GM12878 (cell line): Measurements from ENCODE around the gene DIRAS2. TPM values are rescaled to one million over a fixed set of nuclear protein-coding genes. Genes with fewer than 3 reads are reported as not detected.

Source experiments
- ATAC-seq: fragments of 200-7000 bp; cut with Tn5 transposase; 3 replicates; pipeline ENCODE4 v1.9.1; 2020; ENCODE audit warnings: mild to moderate bottlenecking, moderate library complexity
- BruUV-seq: library from RNA; stranded (reverse); fragments of 400-500 nt; replicated peaks from 2 replicates; lab custom pipeline; 2021; lab: Mats Ljungman, UMichigan
- CTCF ChIA-PET: fragments of 300-600 bp; sonication (Branson Sonifier 250); formaldehyde crosslinking; extraction: SDS; loops from one replicate; lab custom pipeline; 2021; ENCODE audit warnings: inconsistent platforms; lab: Yijun Ruan, JAX
- POLR2A ChIA-PET: fragments of 350-600 bp; formaldehyde crosslinking; extraction: SDS; loops from one replicate; lab custom pipeline; 2021; ENCODE audit warnings: inconsistent platforms; lab: Charles Lee
- RAD21 ChIA-PET: fragments of 300-600 bp; sonication (Branson Sonifier 250); formaldehyde crosslinking; loops from one replicate; lab custom pipeline; 2023; ENCODE audit warnings: antibody characterized with exemption; ENCODE audit not compliant: unreplicated experiment; lab: Charles Lee
- SMC1A ChIA-PET: fragments of 300-600 bp; sonication (Branson Sonifier 250); formaldehyde crosslinking; loops from one replicate; lab custom pipeline; 2023; ENCODE audit not compliant: unreplicated experiment, uncharacterized antibody; lab: Charles Lee
- DNase-seq: peaks from one replicate; pipeline ENCODE4 v3.0.0-alpha.2; 2011; ENCODE audit warnings: low read depth, low spot score
- FAIRE-seq: peaks from 3 replicates; lab custom pipeline; 2011; peaks lifted over from hg19 to GRCh38; lab: Jason Lieb, UNC
- H2AFZ ChIP-seq: 2 replicates; pipeline ENCODE4 v1.6.0; 2011; ENCODE audit warnings: low read depth, low read length, control low read depth; ENCODE audit not compliant: control insufficient read depth
- H3K27ac ChIP-seq: 2 replicates; pipeline ENCODE4 v1.5.1; 2011; ENCODE audit warnings: control low read depth; ENCODE audit not compliant: control insufficient read depth, insufficient read depth
- H3K27me3 ChIP-seq, 2 experiments: replicated peaks in 1 of 2; 2 replicates each; pipeline versions ENCODE4 v1.6.0 to v1.6.1; 2011; ENCODE audit warnings: low read length in 1 of 2; ENCODE audit not compliant: control insufficient read depth in 2 of 2, insufficient read depth in 2 of 2
- H3K36me3 ChIP-seq, 2 experiments: 2 replicates each; pipeline ENCODE4 v1.5.1; 2011; ENCODE audit warnings: low read length in 1 of 2; ENCODE audit not compliant: control insufficient read depth in 2 of 2, insufficient read depth in 2 of 2
- H3K4me1 ChIP-seq: 2 replicates; pipeline ENCODE4 v1.6.1; 2011; ENCODE audit warnings: mild to moderate bottlenecking, low read length, moderate library complexity, mixed read lengths; ENCODE audit not compliant: control insufficient read depth, insufficient read depth
- H3K4me2 ChIP-seq: 2 replicates; pipeline ENCODE4 v1.6.0; 2011; ENCODE audit warnings: control low read depth; ENCODE audit not compliant: control insufficient read depth, insufficient read depth
- H3K4me3 ChIP-seq: fragments of 200-600 bp; sonication (generic); 2 replicates; pipeline ENCODE4 v1.5.1; 2016
- H3K79me2 ChIP-seq: 2 replicates; pipeline ENCODE4 v1.6.0; 2011; ENCODE audit warnings: low read length; ENCODE audit not compliant: control insufficient read depth, insufficient read depth
- H3K9ac ChIP-seq: 2 replicates; pipeline ENCODE4 v1.8.0; 2011; ENCODE audit warnings: low read length, control low read depth, mixed read lengths; ENCODE audit not compliant: control insufficient read depth, insufficient read depth
- H3K9me3 ChIP-seq: replicated peaks from 3 replicates; pipeline ENCODE4 v1.5.1; 2011; ENCODE audit warnings: mild to moderate bottlenecking, low read length; ENCODE audit not compliant: control insufficient read depth, insufficient read depth
- H4K20me1 ChIP-seq: 2 replicates; pipeline ENCODE4 v1.6.0; 2011; ENCODE audit not compliant: control insufficient read depth, insufficient read depth
- CEBPB ChIP-seq, 2 experiments: fragments of 150-350 bp in 1 of 2; IDR thresholded peaks; 2 replicates each; pipeline ENCODE4 v1.6.1; 2012 to 2014; ENCODE audit warnings: low read depth in 2 of 2, low read length in 2 of 2, borderline replicate concordance in 1 of 2, inconsistent platforms in 1 of 2
- E4F1 ChIP-seq: fragments of 450-650 bp; IDR thresholded peaks from 2 replicates; pipeline ENCODE4 v1.6.1; 2018; ENCODE audit warnings: borderline replicate concordance, mild to moderate bottlenecking; ENCODE audit not compliant: partially characterized antibody
- EP300 ChIP-seq, 2 experiments: fragments of 150-350 bp in 1 of 2; IDR thresholded peaks; 2 replicates each; pipeline ENCODE4 v1.6.1; 2011 to 2012; ENCODE audit warnings: low read depth in 2 of 2, low read length in 2 of 2, borderline replicate concordance in 1 of 2, improper control_type of control experiment in 1 of 2, inconsistent platforms in 1 of 2; ENCODE audit not compliant: control insufficient read depth in 1 of 2
- IRF5 ChIP-seq: fragments of 450-650 bp; IDR thresholded peaks from 2 replicates; pipeline ENCODE4 v1.6.1; 2017; ENCODE audit warnings: borderline replicate concordance
- RB1 ChIP-seq: fragments of 450-650 bp; formaldehyde crosslinking; IDR thresholded peaks from 2 replicates; pipeline ENCODE4 v1.6.1; 2017; ENCODE audit warnings: mild to moderate bottlenecking, borderline replicate concordance
- STAT1 ChIP-seq: fragments of 450-650 bp; conservative IDR thresholded peaks from 2 replicates; pipeline ENCODE4 v1.6.1; 2014; ENCODE audit warnings: antibody characterized with exemption, mild to moderate bottlenecking
- TARDBP ChIP-seq: IDR thresholded peaks from 2 replicates; pipeline ENCODE4 v1.6.1; 2016; ENCODE audit warnings: borderline replicate concordance
- TCF7 ChIP-seq: IDR thresholded peaks from 2 replicates; pipeline ENCODE4 v1.6.1; 2014; ENCODE audit warnings: antibody characterized with exemption, borderline replicate concordance
- ZNF207 ChIP-seq: fragments of 450-650 bp; IDR thresholded peaks from 2 replicates; pipeline ENCODE4 v1.6.1; 2014; ENCODE audit warnings: antibody characterized with exemption, mild to moderate bottlenecking, borderline replicate concordance
- ZNF274 ChIP-seq: IDR thresholded peaks from one replicate; pipeline ENCODE4 v1.8.0; 2011; ENCODE audit not compliant: insufficient read length, insufficient read depth
- WGBS: methylation state at CpG from one replicate; pipeline ENCODE4 v1.1.6; 2016; ENCODE audit warnings: low lambda C conversion rate; ENCODE audit not compliant: insufficient replicate concordance, insufficient coverage; ENCODE audit errors: missing lambda C conversion rate; 5-methylcytosine and 5-hydroxymethylcytosine counted together
- in situ Hi-C: fragments of 300-500 bp; cut with MboI; formaldehyde crosslinking; loops from 9 replicates; pipeline ENCODE4 v1.14.3; 2018; ENCODE audit warnings: mixed read lengths
- intact Hi-C: fragments of 100-400 bp; cut with micrococcal nuclease; formaldehyde crosslinking; loops from one replicate; pipeline ENCODE4 v1.14.2; 2022; ENCODE audit not compliant: unreplicated experiment
- polyA plus RNA-seq, 11 experiments: library from polyadenylated mRNA; depleted of rRNA in 4 of 11; unstranded in 6 of 11; stranded (reverse) in 5 of 11; fragments of >200 nt; fragmentation: Nextera tagmentation in 4 of 11; fragmentation: Illumina TruSeq in 1 of 11; extraction: Ambion mirVana in 4 of 11; extraction: Trizol in 1 of 11; gene quantifications; 1 replicate in 1 of 11; 2 replicates in 10 of 11; pipeline versions ENCODE4 v1.2.1 to v1.2.3, GENCODE V29; 2011 to 2016; ENCODE audit warnings: inconsistent platforms in 2 of 11, missing spikeins in 2 of 11, low read depth in 1 of 11
- total RNA-seq, 4 experiments: library from RNA; depleted of rRNA in 3 of 4; stranded (reverse); fragments of >200 nt in 3 of 4; fragmentation: Illumina TruSeq in 1 of 4; extraction: Trizol in 1 of 4; gene quantifications; 2 replicates each; pipeline versions ENCODE4 v1.2.1 to v1.2.3, GENCODE V29; 2013 to 2021

The DIRAS2 gene
- total and polyA plus RNA-seq, 10 of the 15 experiments (the other 5 are each of a cell fraction or from before 2014, with no cell fraction given): not detected

DNA sequence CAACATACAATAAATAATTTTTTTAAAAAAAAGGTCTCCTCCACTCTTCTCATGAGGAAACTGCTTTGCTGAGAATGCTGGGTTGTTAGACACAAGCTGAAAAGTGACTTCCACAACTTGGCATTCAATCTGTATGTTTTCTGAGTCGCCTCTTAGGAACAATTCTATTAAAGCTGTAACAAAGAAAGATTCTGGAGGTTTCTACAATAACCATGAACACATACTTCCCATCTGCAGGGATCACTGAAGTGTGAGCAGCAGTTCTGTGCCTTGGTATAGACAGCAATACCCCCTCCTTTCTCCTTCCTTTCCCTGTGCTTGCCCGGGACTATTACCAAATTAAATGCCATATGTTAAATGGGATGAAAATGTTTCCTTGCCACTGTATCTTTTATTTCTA, 1.5 kb downstream of the DIRAS2 start:
- Histone ChIP-seq H3K36me3 (no peaks in the 10 kb centered on the region), H3K27ac (no peak overlapping the region), H3K4me1 (no peaks in the 10 kb centered on the region), H3K9me3 (no peaks in the 10 kb centered on the region), H4K20me1 (no peaks in the 10 kb centered on the region), H2AFZ (no peak overlapping the region), H3K4me2 (no peak overlapping the region), H3K27me3 (peaks cover 0 to 3% of the 10 kb centered on the region in 2 experiments; a peak in 3 of 4 replicates), H3K9ac (no peak overlapping the region), H3K79me2 (no peaks in the 10 kb centered on the region), H3K4me3 (no peak overlapping the region)
- no peak for DNase-seq
- in situ Hi-C loops (no loop called here), intact Hi-C loops (no loop called here)
- 9% methylated on average over 2 of the region's 2 CpGs for WGBS
- TF ChIP-seq IRF5: no peak
- no peak for TF ChIP-seq TARDBP
- no peak for TF ChIP-seq TCF7
- TF ChIP-seq EP300 (IDR thresholded peaks at IDR 0.05; ENCODE audit: borderline replicate concordance in 1 of 2, control insufficient read depth in 1 of 2, low read depth in 2 of 2, low read length in 2 of 2): no peak
- no peak for TF ChIP-seq ZNF274
- TF ChIP-seq CEBPB (IDR thresholded peaks at IDR 0.05; ENCODE audit: borderline replicate concordance in 1 of 2, low read depth in 2 of 2, low read length in 2 of 2): no peak
- ChIA-PET RAD21 (no interaction called here), SMC1A (no interaction called here), POLR2A (no interaction called here), CTCF (no interaction called here)
- ATAC-seq: no peak
- BruUV-seq: no TSS peak
- FAIRE-seq: no peak

DNA sequence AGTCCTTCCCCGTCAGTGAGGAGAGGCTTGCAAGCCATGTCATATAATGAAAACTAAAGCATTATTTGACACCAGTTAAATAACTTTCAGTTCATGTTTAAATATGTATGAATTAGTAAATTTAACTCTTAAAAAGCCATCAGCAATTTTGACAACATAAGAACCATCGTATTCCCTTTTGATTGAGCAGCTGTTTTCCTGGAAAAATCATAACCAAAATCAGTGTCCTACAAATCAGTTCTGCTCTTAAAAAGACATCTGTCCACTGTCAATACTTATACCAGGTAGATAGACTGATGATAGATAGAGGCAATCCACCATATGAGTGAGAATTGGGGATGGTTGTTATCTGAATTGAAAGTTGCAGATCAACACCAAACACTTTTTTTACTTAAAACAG, 2.3 kb downstream of the DIRAS2 start:
- ChIA-PET CTCF (interaction anchor here (1.2 kb wide), 1 partner anchor 232 kb away, joined by 3 read pairs; no protein-coding TSS in a partner anchor), SMC1A (no interaction called here), RAD21 (no interaction called here), POLR2A (no interaction called here)
- FAIRE-seq (no peak), ATAC-seq (no peak), DNase-seq (no peak)
- Histone ChIP-seq H3K27ac (no peak overlapping the region), H3K9ac (no peak overlapping the region), H3K4me2 (no peak overlapping the region), H3K4me3 (no peak overlapping the region), H3K9me3 (no peaks in the 10 kb centered on the region), H3K79me2 (no peaks in the 10 kb centered on the region), H3K4me1 (no peaks in the 10 kb centered on the region), H2AFZ (no peak overlapping the region), H3K27me3 (peaks cover 0 to 3% of the 10 kb centered on the region in 2 experiments; a peak in 3 of 4 replicates), H4K20me1 (no peaks in the 10 kb centered on the region), H3K36me3 (no peaks in the 10 kb centered on the region)
- WGBS: 19% methylated on average over 2 of the region's 2 CpGs
- BruUV-seq: no TSS peak
- TF ChIP-seq RB1 (no peak), CEBPB (IDR thresholded peaks at IDR 0.05; ENCODE audit: borderline replicate concordance in 1 of 2, low read depth in 2 of 2, low read length in 2 of 2) (no peak), E4F1 (no peak), STAT1 (no peak), ZNF207 (no peak)
- in situ Hi-C loops (no loop called here), intact Hi-C loops (no loop called here)
